Measurements from ENCODE around the gene TNS1.

DNA sequence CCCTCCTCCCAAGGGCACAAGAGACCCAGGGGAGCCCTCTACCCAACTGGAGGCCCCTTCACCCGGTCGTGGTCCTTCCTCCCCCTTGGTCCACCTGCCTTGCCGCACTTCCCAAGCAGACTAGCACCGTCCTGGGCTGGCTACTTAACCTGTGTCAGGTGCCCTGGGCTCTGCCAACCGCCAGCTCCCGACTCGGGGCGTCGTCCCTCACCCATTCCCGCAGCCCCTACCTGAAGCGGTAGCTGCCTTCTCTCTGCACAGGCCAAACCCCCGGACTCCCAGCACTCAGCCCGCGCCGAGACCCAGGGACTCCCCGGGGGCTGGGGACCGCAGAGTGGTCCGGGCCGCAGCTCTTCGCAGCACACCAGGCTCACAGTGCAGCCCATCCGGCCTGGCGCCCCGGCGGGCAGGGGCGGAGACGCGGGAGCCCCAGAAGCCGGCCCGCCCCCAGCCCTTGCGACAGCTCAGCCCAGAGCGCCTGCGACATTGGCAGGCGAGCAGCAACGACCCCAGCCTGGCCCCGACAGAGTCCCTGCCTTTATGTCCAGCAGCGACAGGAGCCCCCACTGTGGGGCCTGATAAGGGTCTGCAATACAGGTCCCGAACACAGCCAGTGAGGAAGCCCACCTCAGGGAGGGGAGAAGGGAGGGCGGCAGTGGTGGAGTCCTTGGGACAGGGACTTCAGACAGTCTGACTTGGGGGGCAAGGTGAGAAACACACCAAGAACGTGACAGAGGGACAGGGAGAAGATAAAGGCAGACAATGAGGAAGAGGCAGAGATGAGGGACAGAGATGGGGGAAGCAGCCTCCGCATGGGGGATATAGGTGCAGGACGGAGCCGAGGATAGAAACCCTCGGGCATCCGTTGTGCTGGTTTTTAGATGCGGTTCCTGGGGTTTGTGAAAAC lies 31.0 kb upstream of the TNS1 start:
- no peak for TF ChIP-seq CTCF (conservative IDR thresholded peaks at IDR 0.05; ENCODE audit: low read depth, low read length)
- TF ChIP-seq EZH2phosphoT487 (IDR thresholded peaks at IDR 0.05; ENCODE audit: borderline replicate concordance, low read length) = no peak
